Measurements from ENCODE around the gene CLDN5. TPM values are rescaled to one million over a fixed set of nuclear protein-coding genes. Genes with fewer than 3 reads are reported as not detected.

Gene CLDN5
- total and polyA plus RNA-seq, 2 of the 8 experiments (the other 6 are each of a cell fraction or from before 2014, with no cell fraction given): 1.2 to 1.6 TPM

GRCh38 chr22:19501897-19502447 is 22.2 kb downstream of the CLDN5 start:
- TF ChIP-seq SUZ12 (IDR thresholded peaks at IDR 0.05; ENCODE audit: low read length): no peak
- no peak for TF ChIP-seq RXRA (IDR thresholded peaks at IDR 0.05; ENCODE audit: insufficient read depth, low read depth, low read length)
- no peak for TF ChIP-seq JUN (IDR thresholded peaks at IDR 0.05; ENCODE audit: low read depth, low read length)
- TF ChIP-seq BACH1 (IDR thresholded peaks at IDR 0.05; ENCODE audit: low read length): no peak
- TF ChIP-seq NANOG (IDR thresholded peaks at IDR 0.05; ENCODE audit: insufficient read depth, low read depth, low read length, poor library complexity, severe bottlenecking): no peak
- no peak for TF ChIP-seq ASH2L (IDR thresholded peaks at IDR 0.05; ENCODE audit: low read length)
- TF ChIP-seq SRF (IDR thresholded peaks at IDR 0.05; ENCODE audit: low read depth, low read length): no peak
- no peak for TF ChIP-seq BCL11A (IDR thresholded peaks at IDR 0.05; ENCODE audit: low read depth in 2 of 2, low read length in 2 of 2)
- no peak for TF ChIP-seq RBBP5 (IDR thresholded peaks at IDR 0.05; ENCODE audit: borderline replicate concordance, low read depth, low read length)
- TF ChIP-seq CEBPB (IDR thresholded peaks at IDR 0.05; ENCODE audit: low read depth, low read length): no peak
- Histone ChIP-seq H4K91ac (replicated peaks; ENCODE audit: insufficient read length, low read length) (no peak overlapping the region), H3K14ac (ENCODE audit: insufficient read length) (no peak overlapping the region), H4K5ac (ENCODE audit: insufficient read length, low read depth, low read length) (no peak overlapping the region), H3K4me1 (replicated peaks in 1 of 4; ENCODE audit: control insufficient read depth in 3 of 4, insufficient read depth in 4 of 4, low read length in 3 of 4) (no peaks in the 10 kb centered on the region; a peak in 3 of 7 replicates), H3K18ac (ENCODE audit: extremely low read depth, low read length) (no peak overlapping the region), H2BK5ac (ENCODE audit: low read depth, low read length) (no peak overlapping the region), H3K23me2 (ENCODE audit: low read depth, low read length) (no peaks in the 10 kb centered on the region), H3K4me2 (ENCODE audit: insufficient read depth in 1 of 2, low read depth in 2 of 2, low read length in 2 of 2) (no peak overlapping the region), H3K4me3 (ENCODE audit: extremely low read depth in 1 of 4, insufficient read depth in 2 of 4, low read depth in 3 of 4, low read length in 4 of 4) (no peak overlapping the region), H2AK5ac (ENCODE audit: low read depth, low read length) (no peak overlapping the region), H3K27me3 (replicated peaks in 1 of 4; ENCODE audit: control insufficient read depth in 3 of 4, extremely low read depth in 1 of 4, insufficient read depth in 3 of 4, low read length in 3 of 4) (no peaks in the 10 kb centered on the region), H2BK120ac (replicated peaks; ENCODE audit: low read depth, low read length) (no peak overlapping the region), H2BK15ac (ENCODE audit: low read length) (no peak overlapping the region), H3K79me2 (ENCODE audit: control insufficient read depth in 1 of 2, insufficient read depth in 2 of 2, low read length in 2 of 2) (no peaks in the 10 kb centered on the region), H4K20me1 (replicated peaks in 1 of 2; ENCODE audit: control insufficient read depth in 1 of 2, insufficient read depth in 2 of 2, low read length in 2 of 2) (peaks cover 0 to 13% of the 10 kb centered on the region in 2 experiments), H3K23ac (ENCODE audit: insufficient read length) (no peak overlapping the region), H2BK12ac (ENCODE audit: low read depth, low read length) (no peak overlapping the region), H2BK20ac (ENCODE audit: low read length) (no peak overlapping the region), H3K56ac (replicated peaks; ENCODE audit: insufficient read length, low read depth, low read length) (no peak overlapping the region), H3K36me3 (ENCODE audit: control insufficient read depth in 2 of 4, insufficient read depth in 4 of 4, low read length in 3 of 4) (peaks cover 7 to 21% (median 14%) of the 10 kb centered on the region in 4 experiments; a peak in 7 of 8 replicates), H3K9ac (replicated peaks in 1 of 4; ENCODE audit: extremely low read depth in 1 of 4, low read depth in 3 of 4, low read length in 3 of 4) (no peak overlapping the region), H3K79me1 (ENCODE audit: low read depth, low read length) (no peaks in the 10 kb centered on the region), H4K8ac (ENCODE audit: extremely low read depth, insufficient read depth, low read length) (no peak overlapping the region), H3K27ac (ENCODE audit: low read depth, low read length) (no peak overlapping the region), H2AFZ (ENCODE audit: low read length) (no peak overlapping the region), H3K9me3 (ENCODE audit: insufficient read depth in 2 of 2, low read depth in 1 of 2, low read length in 1 of 2) (no peaks in the 10 kb centered on the region), H3K4ac (replicated peaks; ENCODE audit: insufficient read length, low read depth, low read length) (no peak overlapping the region)
- POLR2A ChIA-PET (ENCODE audit: partially characterized antibody): interaction anchor here (1.1 to 2.5 kb wide), 11 partner anchors 8 to 58 kb away, joined by 3 to 7 read pairs (median 5); partner anchors contain the start of gene CDC45
- CTCF ChIA-PET (ENCODE audit: partially characterized antibody): interaction anchor here (1.0 to 3.6 kb wide), 6 partner anchors 12 to 130 kb away, joined by 3 to 21 read pairs (median 3); no protein-coding TSS in a partner anchor
- FAIRE-seq (no peak), DNase-seq (ENCODE audit: low read depth in 1 of 2, low spot score in 2 of 2) (no peak)
- WGBS, 2 experiments (ENCODE audit: extremely low coverage in 1 of 2, insufficient coverage in 1 of 2, insufficient read length in 1 of 2, insufficient replicate concordance in 2 of 2, low coverage in 1 of 2, low lambda C conversion rate in 2 of 2, missing lambda C conversion rate in 1 of 2): 89% methylated on average over 3 of the region's 3 CpGs; no CpG with 5 or more reads in 1 of the 2 experiments

Measured in H1 (cell line).